Ovary (tissue), 3 donors: ENCODE results near the gene ARHGAP21.

Experiments used
- CTCF ChIP-seq, 3 donors: fragments of 450-650 bp in 2 of 3; fragments of 200-600 bp in 1 of 3; IDR thresholded peaks; one replicate each; pipeline versions ENCODE4 v1.5.1 to v1.8.0; 2016 to 2022; ENCODE audit warnings: antibody characterized with exemption in 3 of 3, mild to moderate bottlenecking in 1 of 3
- EP300 ChIP-seq: sonication (generic); formaldehyde crosslinking; IDR thresholded peaks from one replicate; pipeline ENCODE4 v1.6.1; 2017; ENCODE audit warnings: antibody characterized with exemption
- POLR2A ChIP-seq: fragments of 450-650 bp; IDR thresholded peaks from one replicate; pipeline ENCODE4 v1.6.1; 2017; ENCODE audit warnings: antibody characterized with exemption, mild to moderate bottlenecking, moderate library complexity
- donor health status: DM: no; HTN: no; CAD: no.

GRCh38 chr10:24642921-24643678 is 80.6 kb downstream of the ARHGAP21 start:
- TF ChIP-seq CTCF (IDR thresholded peaks at IDR 0.05) (peak; percentile 32 to 70 (median 63)), POLR2A (no peak), EP300 (no peak)
